ENCODE measurements around the gene CATSPER1. TPM values are rescaled to one million over a fixed set of nuclear protein-coding genes. Genes with fewer than 3 reads are reported as not detected.

CATSPER1 gene
- total RNA-seq (2014; rRNA removed; shearing (Covaris generic)): 9.7 and 11.3 TPM in 2 replicates

DNA sequence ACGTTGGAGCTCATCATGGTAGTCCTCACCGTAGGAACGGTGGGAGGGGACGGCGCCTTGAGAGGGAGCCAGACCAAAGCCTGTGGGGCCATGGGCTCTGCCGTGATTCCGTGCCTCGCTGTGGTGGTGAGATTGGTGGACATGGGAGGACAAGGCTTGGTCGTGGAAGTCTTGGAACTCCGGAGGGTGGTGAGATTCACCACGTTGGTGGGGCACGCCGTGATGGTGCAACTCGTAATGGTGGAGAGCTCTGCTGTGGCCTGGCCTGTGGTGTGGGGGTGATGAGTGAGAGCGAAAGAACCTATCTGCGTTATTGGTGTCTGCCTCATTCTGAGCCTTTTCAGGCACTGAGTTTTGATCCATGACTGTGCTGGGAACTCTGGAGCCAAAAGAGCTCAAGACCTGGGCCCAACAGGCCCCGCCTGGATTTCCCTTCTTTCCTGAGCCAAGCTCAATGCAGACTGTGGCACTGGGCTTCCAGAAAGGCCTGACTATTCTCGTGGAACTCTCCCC is at the start of gene CATSPER1:
CATSPER1 (minus strand) TSS at position 463 of the 513 bp plus-strand sequence; CDS start at position 363, 100 bp downstream.

DNA sequence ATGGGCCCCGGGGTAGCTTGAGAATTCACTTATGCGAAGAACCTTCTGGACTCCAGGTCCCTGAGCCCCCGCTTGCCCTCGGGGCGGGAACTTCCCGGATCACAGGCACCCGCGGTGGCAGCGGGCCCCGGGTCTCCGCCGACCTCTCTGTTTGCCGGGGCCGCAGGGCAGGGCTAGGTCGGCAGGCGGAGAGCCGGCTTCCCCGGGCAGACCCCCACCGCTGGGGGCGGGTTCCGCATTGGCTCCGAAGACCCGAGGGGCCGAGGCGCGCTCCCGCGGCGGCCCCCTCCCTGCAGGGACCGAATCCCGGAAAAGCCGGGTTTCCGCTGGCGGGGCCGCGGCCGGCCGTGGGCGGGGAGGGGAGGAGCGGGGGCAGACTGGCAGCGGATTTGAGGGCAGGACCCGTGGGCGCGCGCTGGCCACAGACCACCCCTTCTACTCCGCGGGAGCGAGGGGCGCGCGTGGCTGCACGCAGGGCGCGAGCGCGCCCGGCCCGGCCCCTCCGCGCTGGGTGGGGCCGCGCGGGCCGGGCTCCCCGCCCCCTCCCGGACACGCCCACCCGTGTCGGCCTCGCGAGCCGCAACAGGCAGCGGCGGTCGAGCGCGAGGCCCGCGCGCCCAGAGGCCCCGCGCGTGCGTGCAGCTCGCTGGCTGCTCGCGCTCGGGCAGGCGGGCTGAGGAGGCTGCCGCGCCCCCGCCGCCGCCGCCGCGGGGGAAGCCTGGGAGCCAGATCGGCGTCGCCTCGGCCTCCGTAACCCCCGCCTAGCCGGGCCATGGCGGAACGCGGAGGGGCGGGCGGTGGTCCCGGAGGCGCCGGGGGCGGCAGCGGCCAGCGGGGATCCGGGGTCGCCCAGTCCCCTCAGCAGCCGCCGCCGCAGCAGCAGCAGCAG is 43.7 kb upstream of the CATSPER1 start, which contains the start of gene PACS1:
PACS1 (plus strand) TSS at position 558 of the 889 bp plus-strand sequence; CDS start at position 773, 215 bp downstream.

DNA sequence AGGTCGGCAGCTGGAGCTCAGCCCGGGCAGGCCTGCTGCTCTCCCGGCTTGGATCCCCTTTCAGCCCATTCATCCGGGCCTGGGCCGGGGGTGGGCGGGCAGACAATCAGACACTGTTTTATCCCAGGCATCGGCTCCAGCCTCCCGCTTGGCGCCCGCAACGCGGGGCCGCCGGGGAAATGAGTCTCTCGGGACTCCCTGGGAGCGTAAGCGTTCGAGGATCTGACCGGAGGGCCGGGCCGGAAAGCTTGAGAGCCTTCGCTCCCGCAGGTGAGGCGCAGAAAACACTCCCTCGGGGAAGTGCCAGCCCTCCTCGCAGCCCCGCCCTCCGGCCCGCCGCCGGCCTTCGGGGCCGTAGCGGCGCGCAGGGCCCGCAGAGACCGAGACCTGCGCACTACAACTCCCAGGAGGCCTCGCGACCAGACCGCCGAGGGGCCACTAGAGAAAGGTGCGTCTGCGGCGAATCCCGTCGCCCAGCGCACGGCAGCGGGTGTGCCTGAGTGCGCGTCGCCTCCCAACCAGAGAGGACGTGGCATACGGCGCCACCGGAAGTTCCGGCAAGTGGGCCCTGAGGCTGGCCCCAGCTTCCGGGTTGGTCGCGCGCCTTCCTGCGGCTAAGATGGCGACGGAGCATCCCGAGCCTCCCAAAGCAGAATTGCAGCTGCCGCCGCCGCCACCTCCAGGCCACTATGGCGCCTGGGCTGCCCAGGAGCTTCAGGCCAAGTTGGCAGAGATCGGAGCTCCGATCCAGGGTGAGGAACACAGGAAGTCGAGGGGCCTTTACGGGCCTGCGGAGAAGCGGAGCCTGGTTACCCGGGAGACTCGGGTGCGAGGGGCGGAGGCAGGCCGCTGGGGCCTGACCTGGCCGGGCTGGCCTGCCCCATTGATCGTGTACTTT is 25.7 kb upstream of the CATSPER1 start, which contains the start of gene SF3B2:
SF3B2 (plus strand) TSS at position 599 of the 898 bp plus-strand sequence; CDS start at position 620, 21 bp downstream.

DNA sequence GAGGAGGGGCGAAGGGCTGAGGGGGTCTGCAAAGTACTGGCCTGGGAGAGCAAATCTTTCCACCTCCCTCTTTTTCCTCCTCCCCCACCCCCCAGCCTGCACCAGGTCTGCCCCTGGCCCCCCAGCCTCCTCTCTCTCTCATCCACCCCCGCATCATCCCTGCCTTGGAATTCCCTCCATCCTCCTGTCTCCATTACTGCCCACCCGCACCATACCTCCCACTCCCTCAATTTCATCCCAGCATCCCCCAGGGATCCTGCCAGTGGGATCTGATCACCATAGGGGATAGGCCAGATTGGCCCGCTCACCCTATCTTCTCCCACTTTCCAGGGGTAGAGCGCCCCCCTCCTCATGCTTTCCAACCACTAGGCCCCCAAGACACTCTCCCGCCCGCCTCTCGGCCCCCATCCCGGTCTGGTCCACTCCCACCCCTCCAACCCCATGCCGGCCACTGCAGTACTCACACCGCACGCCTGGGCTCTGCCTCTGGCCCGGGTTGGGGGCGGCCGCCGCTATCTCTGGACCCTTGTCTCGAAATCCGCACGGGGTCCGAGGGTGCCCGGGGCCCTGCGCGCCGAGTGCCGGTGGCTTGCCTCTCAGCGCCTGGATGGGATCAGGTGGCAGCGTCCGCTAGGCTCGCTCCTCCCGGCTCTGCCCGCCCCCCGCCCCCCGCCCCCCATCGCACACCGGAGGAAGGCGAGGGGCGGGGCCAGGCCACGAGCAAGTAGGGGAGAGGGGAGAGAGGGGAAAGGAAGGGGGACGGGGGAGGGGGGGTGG is 22.5 kb upstream of the CATSPER1 start, which contains the start of gene GAL3ST3:
GAL3ST3 (minus strand) TSS at position 615 of the 777 bp plus-strand sequence. CDS start 3,746 bp downstream, outside the sequence.

DNA sequence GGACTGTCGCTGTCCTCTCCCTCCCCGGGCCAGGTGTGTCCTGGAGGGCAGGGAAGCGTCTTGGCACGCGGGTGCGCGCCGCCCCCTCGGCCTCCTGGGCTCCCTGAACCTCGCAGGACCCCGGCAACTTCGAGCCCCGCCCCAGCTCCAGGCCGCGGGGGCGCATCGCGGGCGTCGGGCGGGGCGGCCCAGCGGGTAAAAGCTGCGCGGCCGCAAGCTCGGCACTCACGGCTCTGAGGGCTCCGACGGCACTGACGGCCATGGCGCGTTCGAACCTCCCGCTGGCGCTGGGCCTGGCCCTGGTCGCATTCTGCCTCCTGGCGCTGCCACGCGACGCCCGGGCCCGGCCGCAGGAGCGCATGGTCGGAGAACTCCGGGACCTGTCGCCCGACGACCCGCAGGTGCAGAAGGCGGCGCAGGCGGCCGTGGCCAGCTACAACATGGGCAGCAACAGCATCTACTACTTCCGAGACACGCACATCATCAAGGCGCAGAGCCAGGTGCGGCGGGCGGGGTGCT is 14.4 kb downstream of the CATSPER1 start, which contains the start of gene CST6:
CST6 (plus strand) TSS at position 224 of the 519 bp plus-strand sequence; CDS start at position 261, 37 bp downstream.

DNA sequence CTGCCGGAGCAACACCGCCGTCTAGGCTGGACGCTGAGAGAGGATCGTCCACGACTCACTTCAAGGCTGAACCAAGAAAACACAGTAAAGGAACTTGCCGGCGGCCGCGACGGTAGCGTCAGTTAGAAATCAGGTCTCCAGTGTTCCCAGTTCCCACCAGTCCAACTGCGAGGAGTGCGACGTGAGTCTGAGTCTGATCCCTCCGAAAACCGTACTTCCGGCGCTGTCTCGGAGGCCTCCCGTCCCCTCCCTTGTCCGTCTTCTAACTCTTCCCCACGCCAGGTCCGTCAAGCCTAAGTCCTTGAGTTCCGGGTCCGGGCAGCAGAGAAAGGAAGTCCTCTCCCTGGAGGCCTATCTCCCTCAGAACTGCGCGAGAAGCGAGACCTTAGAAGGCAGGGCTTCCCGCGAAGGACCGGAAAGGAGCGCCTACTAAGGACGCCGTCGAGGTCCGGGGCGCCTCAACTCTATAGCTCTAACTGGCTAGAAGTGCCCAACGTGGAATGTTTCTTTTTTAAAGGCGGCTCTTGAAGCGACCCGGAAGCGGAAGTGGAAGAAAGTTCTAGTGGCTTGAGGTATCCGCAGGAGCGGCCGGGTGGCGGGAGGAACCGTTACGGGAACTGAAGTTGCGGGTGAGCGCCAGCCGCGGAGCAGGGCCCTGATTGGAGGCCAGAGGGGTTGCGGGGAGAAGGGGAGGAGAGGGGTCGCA is 24.2 kb downstream of the CATSPER1 start, which contains the start of the genes BANF1 and EIF1AD:
BANF1 (plus strand) TSS at position 562 of the 706 bp plus-strand sequence. CDS start 748 bp downstream, outside the sequence.
EIF1AD (minus strand) TSS at position 216 of the 706 bp plus-strand sequence. CDS start 1,768 bp downstream, outside the sequence.

Other genes with a start within 250 kb of the CATSPER1 start
- 23.7 and 24.5 TPM in 2 replicates for gene AP5B1, start 245.5 kb downstream of the CATSPER1 start, total RNA-seq (2014; rRNA removed; shearing (Covaris generic))
- gene OVOL1, start 239.4 kb downstream of the CATSPER1 start, total RNA-seq (2014; rRNA removed; shearing (Covaris generic)): 0.11 TPM in 2 replicates
- gene SNX32, start 192.5 kb downstream of the CATSPER1 start, total RNA-seq (2014; rRNA removed; shearing (Covaris generic)): 0.13 TPM in 1 of 2 replicates, not detected in the other
- 2,320 and 2,361 TPM in 2 replicates for gene CFL1, start 168.3 kb downstream of the CATSPER1 start, total RNA-seq (2014; rRNA removed; shearing (Covaris generic))
- 94.2 and 103 TPM in 2 replicates for gene MUS81, start 166.0 kb downstream of the CATSPER1 start, total RNA-seq (2014; rRNA removed; shearing (Covaris generic))
- 11.4 and 16.7 TPM in 2 replicates for gene EFEMP2, start 153.7 kb downstream of the CATSPER1 start, total RNA-seq (2014; rRNA removed; shearing (Covaris generic))
- 0.24 and 0.41 TPM in 2 replicates for gene CTSW, start 146.6 kb downstream of the CATSPER1 start, total RNA-seq (2014; rRNA removed; shearing (Covaris generic))
- 307 and 389 TPM in 2 replicates for gene FIBP, start 138.0 kb downstream of the CATSPER1 start, total RNA-seq (2014; rRNA removed; shearing (Covaris generic))
- gene CCDC85B, start 135.8 kb downstream of the CATSPER1 start, total RNA-seq (2014; rRNA removed; shearing (Covaris generic)): 158 and 196 TPM in 2 replicates
- gene FOSL1, start 126.1 kb downstream of the CATSPER1 start, total RNA-seq (2014; rRNA removed; shearing (Covaris generic)): 548 and 703 TPM in 2 replicates
- gene C11orf68, start 107.4 kb downstream of the CATSPER1 start, total RNA-seq (2014; rRNA removed; shearing (Covaris generic)): 17.5 and 22.0 TPM in 2 replicates
- gene DRAP1, start 107.1 kb downstream of the CATSPER1 start, total RNA-seq (2014; rRNA removed; shearing (Covaris generic)): 837 and 878 TPM in 2 replicates
- gene TSGA10IP, start 81.0 kb downstream of the CATSPER1 start, total RNA-seq (2014; rRNA removed; shearing (Covaris generic)): not detected in 2 replicates
- gene SART1, start 64.7 kb downstream of the CATSPER1 start, total RNA-seq (2014; rRNA removed; shearing (Covaris generic)): 230 and 245 TPM in 2 replicates
- 50.8 and 60.5 TPM in 2 replicates for gene EIF1AD, start 24.3 kb downstream of the CATSPER1 start, total RNA-seq (2014; rRNA removed; shearing (Covaris generic))
- gene BANF1, start 24.0 kb downstream of the CATSPER1 start, total RNA-seq (2014; rRNA removed; shearing (Covaris generic)): 73.9 and 84.0 TPM in 2 replicates
- 0.19 and 0.91 TPM in 2 replicates for gene CST6, start 14.5 kb downstream of the CATSPER1 start, total RNA-seq (2014; rRNA removed; shearing (Covaris generic))
- 0.30 and 0.34 TPM in 2 replicates for gene GAL3ST3, start 22.7 kb upstream of the CATSPER1 start, total RNA-seq (2014; rRNA removed; shearing (Covaris generic))
- 306 and 311 TPM in 2 replicates for gene SF3B2, start 25.9 kb upstream of the CATSPER1 start, total RNA-seq (2014; rRNA removed; shearing (Covaris generic))
- gene PACS1, start 43.8 kb upstream of the CATSPER1 start, total RNA-seq (2014; rRNA removed; shearing (Covaris generic)): 14.2 and 15.2 TPM in 2 replicates
- gene KLC2, start 231.2 kb upstream of the CATSPER1 start, total RNA-seq (2014; rRNA removed; shearing (Covaris generic)): 23.0 and 24.2 TPM in 2 replicates
- 158 and 177 TPM in 2 replicates for gene RAB1B, start 242.2 kb upstream of the CATSPER1 start, total RNA-seq (2014; rRNA removed; shearing (Covaris generic))